NCI-H748 treated with DMSO at 0.1 percent for 48 hours (cell line): ENCODE results near the gene TSPAN4.

Source experiments
- DNase-seq: peaks from one replicate; lab custom pipeline; 2025; lab: John Stamatoyannopoulos, UW

TSPAN4 gene

GRCh38 chr11:911031-911889 lies 68.6 kb downstream of the TSPAN4 start:
- DNase-seq = no peak

DNA sequence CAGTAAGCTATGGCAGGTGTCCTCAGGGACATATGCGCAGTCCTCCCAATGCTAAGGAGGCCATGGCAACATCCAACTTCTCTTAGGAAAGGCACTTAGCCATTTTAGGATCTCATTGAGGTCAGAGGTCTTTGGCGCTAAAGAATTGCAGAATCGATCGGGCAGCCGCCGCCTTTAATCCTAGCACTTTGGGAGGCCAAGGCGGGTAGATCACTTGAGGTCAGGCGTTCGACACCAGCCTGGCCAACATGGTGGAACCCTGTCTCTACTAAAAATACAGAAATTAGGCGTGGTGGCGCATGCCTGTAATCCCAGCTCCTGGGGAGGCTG lies 69.2 kb downstream of the TSPAN4 start:
- no peak for DNase-seq

- no peak for DNase-seq
Observed at GRCh38 chr11:912266-912665, 69.6 kb downstream of the TSPAN4 start.

GRCh38 chr11:913043-913442 lies 70.4 kb downstream of the TSPAN4 start:
- DNase-seq = no peak

GRCh38 chr11:914204-914603 lies 71.6 kb downstream of the TSPAN4 start:
- no peak for DNase-seq

- no peak for DNase-seq
Observed at GRCh38 chr11:914747-915501, 72.3 kb downstream of the TSPAN4 start.
